Natural killer cell (primary cell): ENCODE measurements around the gene KRTAP5-5. TPM values are rescaled to one million over a fixed set of nuclear protein-coding genes. Genes with fewer than 3 reads are reported as not detected.

Experiments used
- ATAC-seq, 3 donors: fragments of 150-1000 bp in 2 of 3; fragments of 200-7000 bp in 1 of 3; cut with Tn5 transposase; 1 replicate in 1 of 3; 2 replicates in 2 of 3; pipeline ENCODE4 v1.10.0; 2021; ENCODE audit warnings: mild to moderate bottlenecking in 2 of 3, moderate library complexity in 2 of 3
- DNase-seq, 2 donors: peaks; one replicate each; pipeline versions ENCODE4 v3.0.0 to v3.0.0-alpha.2; 2013 to 2021; ENCODE audit warnings: mixed read lengths in 1 of 2
- H3K27ac ChIP-seq: one replicate; pipeline ENCODE4 v1.5.1; 2013; ENCODE audit warnings: mild to moderate bottlenecking, low read length
- H3K27me3 ChIP-seq: one replicate; pipeline ENCODE4 v1.6.1; 2013; ENCODE audit warnings: low read length; ENCODE audit not compliant: control insufficient read depth, insufficient read depth
- H3K36me3 ChIP-seq: one replicate; pipeline ENCODE4 v1.6.1; 2013; ENCODE audit warnings: low read length; ENCODE audit not compliant: control insufficient read depth, insufficient read depth
- H3K4me1 ChIP-seq: one replicate; pipeline ENCODE4 v1.6.1; 2013; ENCODE audit warnings: low read length; ENCODE audit not compliant: control insufficient read depth, insufficient read depth
- H3K4me3 ChIP-seq: one replicate; pipeline ENCODE4 v1.5.1; 2013; ENCODE audit warnings: low read length
- H3K9me3 ChIP-seq: one replicate; pipeline ENCODE4 v1.6.1; 2013; ENCODE audit warnings: low read length; ENCODE audit not compliant: control insufficient read depth, insufficient read depth
- H3K27ac Mint-ChIP-seq, 2 donors: one replicate each; pipeline ENCODE4 v1.8.0; 2022; ENCODE audit warnings: mild to moderate bottlenecking in 2 of 2, mixed read lengths in 2 of 2, moderate library complexity in 1 of 2
- H3K27me3 Mint-ChIP-seq, 2 donors: one replicate each; pipeline ENCODE4 v1.8.0; 2022; ENCODE audit warnings: low read depth in 2 of 2, mixed read lengths in 2 of 2
- H3K36me3 Mint-ChIP-seq: one replicate; pipeline ENCODE4 v1.8.0; 2022; ENCODE audit warnings: mixed read lengths
- H3K4me1 Mint-ChIP-seq, 2 donors: one replicate each; pipeline ENCODE4 v1.8.0; 2022; ENCODE audit warnings: mixed read lengths in 2 of 2
- H3K4me3 Mint-ChIP-seq: one replicate; pipeline ENCODE4 v1.8.0; 2022; ENCODE audit warnings: mild to moderate bottlenecking, moderate library complexity, mixed read lengths
- H3K9me3 Mint-ChIP-seq, 2 donors: one replicate each; pipeline ENCODE4 v1.8.0; 2022; ENCODE audit warnings: mixed read lengths in 2 of 2
- WGBS: methylation state at CpG from one replicate; pipeline ENCODE4 v1.1.7; 2013; ENCODE audit warnings: missing lambda C conversion rate; ENCODE audit not compliant: insufficient coverage; 5-methylcytosine and 5-hydroxymethylcytosine counted together
- intact Hi-C: fragments of 100-400 bp; cut with micrococcal nuclease; formaldehyde crosslinking; loops from one replicate; pipeline ENCODE4 v1.14.2; 2022
- total RNA-seq, 4 donors: library from RNA; stranded (reverse); fragments of 120-200 nt in 1 of 4; gene quantifications; one replicate each; pipeline versions ENCODE4 v1.2.3 to v1.2.4, GENCODE V29; 2013 to 2022
- TF ChIP-seq, protein P1 (sequence below): fragments of 200-600 bp; IDR thresholded peaks from one replicate; pipeline ENCODE4 v1.8.0; 2022; ENCODE audit warnings: antibody characterized with exemption

KRTAP5-5 gene
- total RNA-seq, 3 donors from 2014 or later (not counting 1 experiment from before 2014, with no cell fraction given), result not detected

DNA sequence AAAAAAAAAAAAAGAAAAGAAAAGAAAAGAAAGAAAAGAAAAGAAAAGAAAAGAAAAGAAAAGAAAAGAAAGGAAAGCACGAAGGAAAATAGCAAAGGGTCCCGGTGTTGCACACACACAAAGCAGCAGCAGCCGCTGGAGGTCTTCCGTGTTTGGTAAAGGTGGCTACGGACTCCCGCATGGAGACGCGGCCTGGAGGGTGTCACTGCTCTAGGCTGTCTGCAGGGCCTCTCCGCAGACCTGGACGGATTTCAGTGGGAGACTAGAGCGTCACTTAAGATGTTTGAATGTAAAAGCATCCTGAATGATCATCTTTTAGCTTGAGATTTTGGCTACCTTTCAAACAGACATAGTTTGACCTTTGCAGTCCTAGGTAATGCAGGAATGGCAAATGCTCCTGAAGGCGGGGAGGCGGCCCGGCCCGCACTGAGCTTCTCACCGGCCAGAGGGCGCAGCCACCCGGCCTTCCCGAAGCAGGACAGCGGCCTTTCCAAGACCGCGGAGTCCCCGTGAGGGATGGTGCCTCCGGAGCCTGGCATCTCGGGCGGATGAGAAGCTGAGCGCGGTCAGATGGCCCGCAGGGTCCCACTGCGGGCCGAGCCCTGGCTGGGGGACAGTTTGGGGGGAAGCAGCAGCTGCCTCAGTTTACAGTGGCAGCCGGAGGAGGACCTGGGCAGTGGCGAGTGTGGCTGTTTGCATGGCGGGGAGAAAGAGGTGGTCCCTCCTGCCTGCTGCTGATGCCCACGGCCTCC, 18.5 kb downstream of the KRTAP5-5 start:
- Histone ChIP-seq H3K27me3 (no peaks in the 10 kb centered on the region), H3K4me1 (peaks cover 4% of the 10 kb centered on the region), H3K9me3 (no peaks in the 10 kb centered on the region), H3K27ac (no peak overlapping the region), H3K4me3 (no peak overlapping the region), H3K36me3 (no peaks in the 10 kb centered on the region)
- no peaks in the 10 kb centered on the region for H3K9me3 Mint-ChIP-seq
- WGBS, result 93% methylated on average over 35 of the region's 35 CpGs
- no peaks in the 10 kb centered on the region for H3K36me3 Mint-ChIP-seq
- H3K4me1 Mint-ChIP-seq, result no peaks in the 10 kb centered on the region
- ATAC-seq, result no peak
- no peak overlapping the region for H3K27ac Mint-ChIP-seq
- H3K27me3 Mint-ChIP-seq, result peaks cover 8 to 21% of the 10 kb centered on the region in 2 donors
- no peak overlapping the region for H3K4me3 Mint-ChIP-seq
- no peak for DNase-seq
- TF ChIP-seq, protein P1, sequence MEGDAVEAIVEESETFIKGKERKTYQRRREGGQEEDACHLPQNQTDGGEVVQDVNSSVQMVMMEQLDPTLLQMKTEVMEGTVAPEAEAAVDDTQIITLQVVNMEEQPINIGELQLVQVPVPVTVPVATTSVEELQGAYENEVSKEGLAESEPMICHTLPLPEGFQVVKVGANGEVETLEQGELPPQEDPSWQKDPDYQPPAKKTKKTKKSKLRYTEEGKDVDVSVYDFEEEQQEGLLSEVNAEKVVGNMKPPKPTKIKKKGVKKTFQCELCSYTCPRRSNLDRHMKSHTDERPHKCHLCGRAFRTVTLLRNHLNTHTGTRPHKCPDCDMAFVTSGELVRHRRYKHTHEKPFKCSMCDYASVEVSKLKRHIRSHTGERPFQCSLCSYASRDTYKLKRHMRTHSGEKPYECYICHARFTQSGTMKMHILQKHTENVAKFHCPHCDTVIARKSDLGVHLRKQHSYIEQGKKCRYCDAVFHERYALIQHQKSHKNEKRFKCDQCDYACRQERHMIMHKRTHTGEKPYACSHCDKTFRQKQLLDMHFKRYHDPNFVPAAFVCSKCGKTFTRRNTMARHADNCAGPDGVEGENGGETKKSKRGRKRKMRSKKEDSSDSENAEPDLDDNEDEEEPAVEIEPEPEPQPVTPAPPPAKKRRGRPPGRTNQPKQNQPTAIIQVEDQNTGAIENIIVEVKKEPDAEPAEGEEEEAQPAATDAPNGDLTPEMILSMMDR, result no peak
- intact Hi-C loops, result no loop called here

DNA sequence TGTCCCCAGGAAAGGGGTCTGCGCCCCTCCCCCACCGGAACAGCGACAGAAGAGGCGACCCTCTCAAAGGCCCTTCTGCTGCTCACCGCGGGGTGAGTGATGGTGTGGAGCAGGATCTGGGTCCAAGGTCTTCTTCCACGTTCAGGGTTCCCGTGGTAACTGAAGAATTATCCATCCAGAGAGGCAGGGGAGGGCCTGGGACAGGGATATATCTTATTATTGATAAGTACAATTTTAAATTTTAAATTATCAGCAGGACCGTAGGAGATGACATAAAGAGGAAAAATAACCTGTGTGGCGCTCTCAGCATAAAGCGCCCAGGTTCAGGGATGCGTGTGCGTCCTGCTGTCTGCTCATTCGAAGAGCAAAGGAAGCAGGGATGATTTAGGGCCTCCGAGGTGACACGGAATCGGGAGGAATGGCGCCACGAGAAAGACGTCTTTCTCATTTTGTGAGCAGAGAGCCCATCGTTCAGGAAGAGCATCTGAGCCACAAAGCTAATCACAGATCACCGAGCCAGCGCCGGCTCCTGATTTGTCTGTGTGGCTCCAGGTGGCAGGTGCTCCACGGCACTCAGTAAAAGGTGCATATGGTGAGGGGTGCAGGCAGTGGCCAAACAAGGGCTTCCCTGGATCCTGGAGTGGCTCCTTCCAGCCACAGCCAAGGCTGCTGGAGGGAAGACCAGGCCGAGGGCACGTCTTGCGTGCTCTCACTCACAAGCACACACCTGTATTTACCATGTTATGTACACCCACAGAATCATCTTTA, 19.3 kb downstream of the KRTAP5-5 start:
- Histone ChIP-seq H3K27me3 (no peaks in the 10 kb centered on the region), H3K4me3 (no peak overlapping the region), H3K4me1 (peaks cover 4% of the 10 kb centered on the region), H3K36me3 (no peaks in the 10 kb centered on the region), H3K9me3 (no peaks in the 10 kb centered on the region), H3K27ac (no peak overlapping the region)
- Mint-ChIP-seq H3K9me3 (no peaks in the 10 kb centered on the region), H3K27ac (no peak overlapping the region), H3K36me3 (no peaks in the 10 kb centered on the region), H3K4me3 (no peak overlapping the region), H3K4me1 (no peaks in the 10 kb centered on the region), H3K27me3 (peaks cover 8 to 22% of the 10 kb centered on the region in 2 donors)
- intact Hi-C loops, result no loop called here
- no peak for ATAC-seq
- WGBS, result 91% methylated on average over 26 of the region's 28 CpGs
- no peak for DNase-seq
- TF ChIP-seq, protein P1, result no peak

DNA sequence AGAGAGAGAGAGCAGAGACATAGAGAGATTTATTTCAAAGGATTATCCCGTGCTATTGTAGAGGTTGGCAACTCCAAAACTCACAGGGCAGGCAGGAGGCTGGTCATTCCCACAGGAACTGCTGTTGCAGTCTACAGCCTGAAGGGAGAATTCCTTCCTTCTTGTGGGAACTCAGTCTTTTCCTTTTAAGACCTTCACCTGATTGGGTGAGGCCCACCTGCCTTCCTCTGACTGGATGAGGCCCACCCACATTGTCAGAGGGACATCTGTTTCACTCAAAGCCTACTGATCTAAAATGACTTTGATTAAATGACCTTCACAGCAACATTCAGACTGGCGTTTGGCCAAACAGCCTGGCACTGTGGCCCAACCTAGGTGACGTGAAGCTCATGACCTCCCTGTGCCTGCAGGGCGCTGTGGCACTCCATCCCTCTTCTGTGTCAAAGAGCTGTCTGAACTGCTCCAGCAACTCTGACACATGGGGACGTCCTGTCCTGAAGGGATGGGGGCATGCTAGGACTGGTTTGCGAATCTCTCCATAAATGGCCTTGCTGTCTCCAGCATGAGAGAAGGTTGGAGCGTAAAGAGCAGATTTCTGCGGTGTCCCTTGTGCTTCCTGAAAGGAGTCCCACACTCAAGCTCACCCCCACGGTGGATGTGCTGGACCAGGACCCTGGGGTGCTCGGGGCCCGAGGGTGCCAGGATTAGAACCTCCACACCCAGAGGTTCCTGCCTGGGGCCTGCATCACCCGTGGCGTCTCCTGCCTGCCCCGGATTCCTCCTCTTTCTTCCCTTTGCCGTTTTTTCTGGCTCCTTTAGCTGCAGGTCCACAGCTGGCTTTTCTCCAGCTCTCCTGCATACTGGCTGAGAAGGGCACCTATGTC, 20.7 kb downstream of the KRTAP5-5 start:
- ATAC-seq, result no peak
- Histone ChIP-seq H3K4me1 (peaks cover 4% of the 10 kb centered on the region), H3K4me3 (no peak overlapping the region), H3K27ac (no peak overlapping the region), H3K27me3 (no peaks in the 10 kb centered on the region), H3K9me3 (no peaks in the 10 kb centered on the region), H3K36me3 (no peaks in the 10 kb centered on the region)
- DNase-seq, result no peak
- H3K9me3 Mint-ChIP-seq, result no peaks in the 10 kb centered on the region
- no peaks in the 10 kb centered on the region for H3K4me1 Mint-ChIP-seq
- H3K27me3 Mint-ChIP-seq, result peaks cover 0 to 27% of the 10 kb centered on the region in 2 donors
- no peaks in the 10 kb centered on the region for H3K36me3 Mint-ChIP-seq
- intact Hi-C loops, result no loop called here
- WGBS, result 80% methylated on average over 15 of the region's 15 CpGs
- H3K27ac Mint-ChIP-seq, result no peak overlapping the region
- no peak overlapping the region for H3K4me3 Mint-ChIP-seq
- TF ChIP-seq, protein P1, result no peak
